Activated gamma-delta T cell (primary cell): ENCODE results near the gene RBFOX2.
"Not testable (repeated sequence)": the region's sequence is repeated elsewhere in the genome, so short reads cannot be mapped to it uniquely, and the experiment has no call there.

Source experiments
- DNase-seq: peaks from one replicate; lab custom pipeline; 2025; lab: John Stamatoyannopoulos, UW

Gene RBFOX2

DNA sequence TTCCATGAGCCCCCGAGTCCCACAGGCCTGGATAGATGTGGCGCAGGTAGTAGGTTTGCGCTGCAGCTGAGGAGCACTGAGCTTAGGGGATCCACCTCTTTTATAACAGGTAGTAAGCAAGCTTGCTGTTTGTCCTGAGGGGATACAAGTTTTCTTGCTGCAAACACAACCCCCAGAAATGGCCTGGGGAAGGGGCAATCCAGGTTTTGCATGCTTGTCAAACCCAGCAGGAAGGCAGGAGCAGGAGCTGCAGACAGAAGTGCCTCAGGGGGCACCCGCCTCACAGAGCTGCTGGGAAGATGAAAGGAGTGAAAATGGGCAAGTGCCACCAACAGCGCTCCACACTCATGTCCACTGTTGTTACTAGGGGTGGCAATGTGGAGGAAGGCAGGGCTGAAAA is 292.5 kb downstream of the RBFOX2 start:
- no peak for DNase-seq

DNA sequence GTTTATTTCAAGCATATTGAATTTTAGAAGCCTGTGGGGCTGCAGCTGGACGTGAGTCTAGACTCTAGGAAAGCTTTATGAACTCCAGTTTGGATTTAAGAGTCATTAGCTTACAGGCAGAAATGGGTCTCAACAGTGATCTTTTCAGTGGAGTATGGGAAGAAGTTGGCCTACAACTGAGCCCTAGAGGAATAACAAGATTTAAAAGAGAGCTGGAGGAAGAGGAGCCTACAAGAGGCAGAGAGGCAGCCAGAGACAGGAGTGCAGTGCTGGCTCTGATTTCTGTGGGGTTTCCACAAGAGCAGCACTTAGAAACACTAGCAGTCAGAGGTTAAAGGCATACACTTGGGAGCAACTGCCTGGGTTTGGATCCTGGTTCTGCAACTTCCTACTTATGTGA is 293.1 kb downstream of the RBFOX2 start:
- no peak for DNase-seq

DNA sequence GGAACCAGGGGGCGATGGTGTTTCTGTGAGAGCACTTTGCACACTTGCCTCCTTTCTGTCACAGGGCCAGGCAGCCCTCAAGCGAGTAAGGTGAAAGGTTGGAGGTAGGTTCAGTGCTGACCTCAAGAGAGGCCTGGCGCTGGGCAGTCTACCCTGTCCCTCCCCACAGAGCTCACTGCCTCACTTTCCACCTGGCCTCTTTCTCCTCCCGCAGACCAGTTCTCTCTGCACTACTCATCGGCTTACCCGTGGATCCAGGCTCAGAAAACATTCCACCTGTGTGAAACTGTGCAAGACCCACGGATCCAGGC is 294.2 kb downstream of the RBFOX2 start:
- DNase-seq, result no peak

DNA sequence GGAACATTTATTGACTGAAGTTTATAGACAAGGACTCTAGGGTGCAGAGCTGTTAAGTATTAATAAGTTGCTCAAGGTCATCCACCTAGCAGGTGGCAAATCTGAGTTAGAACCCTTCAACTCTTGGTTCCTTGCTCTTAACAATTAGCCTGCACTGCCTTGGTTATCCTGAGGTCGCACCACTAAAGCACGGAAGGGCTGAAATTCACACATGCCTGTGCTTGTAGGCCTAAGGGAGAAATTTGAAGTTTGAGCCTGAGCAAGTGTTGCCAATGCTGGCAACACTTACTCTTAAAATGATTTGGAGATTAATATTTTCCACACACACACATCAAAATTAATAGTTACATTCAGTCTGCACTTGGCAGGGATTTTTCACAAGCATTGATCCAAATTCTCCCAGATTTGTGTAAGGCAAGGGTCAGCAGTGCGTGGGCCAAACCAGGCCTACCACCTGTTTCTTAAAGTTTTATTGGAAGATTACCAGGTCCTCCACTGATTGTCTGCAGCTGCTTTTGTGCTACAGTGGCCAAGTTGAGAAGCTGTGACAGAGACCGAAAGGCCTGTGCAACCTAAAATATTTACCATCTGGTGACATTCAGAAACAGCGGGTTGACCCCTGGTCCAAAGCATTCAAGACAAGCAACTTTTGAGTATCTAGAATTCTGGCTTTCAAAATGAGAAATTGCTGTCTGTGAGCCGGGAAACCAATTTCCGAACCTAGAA is 294.7 kb downstream of the RBFOX2 start:
- DNase-seq, result no peak

DNA sequence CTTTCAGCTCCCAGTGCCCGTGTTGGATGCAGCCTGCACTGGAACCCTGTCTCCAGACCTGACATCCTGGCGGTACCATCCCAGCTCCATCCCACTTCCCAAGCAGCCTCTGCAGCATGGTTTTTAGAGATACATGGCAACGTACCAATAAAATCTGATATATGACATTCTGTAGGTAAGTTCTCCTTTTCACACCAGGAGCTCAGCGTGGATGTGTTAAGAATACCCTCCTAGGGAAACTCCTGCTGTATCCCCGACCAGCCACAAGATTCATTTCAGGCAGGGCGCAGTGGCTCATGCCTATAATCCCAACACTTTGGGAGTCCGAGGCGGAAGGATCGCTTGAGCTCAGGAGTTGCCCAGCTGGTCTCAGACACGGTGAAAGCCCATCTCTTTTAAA is 295.6 kb downstream of the RBFOX2 start:
- DNase-seq, result no peak

DNA sequence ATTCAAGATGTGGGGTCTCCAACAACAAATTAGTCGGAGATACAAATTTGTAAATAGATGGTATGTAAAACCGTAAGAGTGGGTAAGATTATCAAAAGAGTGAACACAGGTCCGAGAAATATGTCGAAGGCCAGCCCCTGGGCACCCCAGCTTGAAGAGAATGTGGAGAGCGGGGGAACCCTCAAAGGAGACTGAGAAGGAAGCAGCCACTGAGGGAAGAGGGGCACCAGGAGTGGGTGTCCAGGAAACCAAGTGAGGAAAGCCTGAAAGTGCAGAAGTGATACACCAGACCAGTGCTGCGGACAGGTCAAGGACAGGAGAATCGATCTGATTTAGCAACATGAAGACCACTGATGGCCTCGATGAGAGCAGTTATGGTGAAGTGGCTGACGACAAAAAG is 296.5 kb downstream of the RBFOX2 start:
- DNase-seq, result no peak

DNA sequence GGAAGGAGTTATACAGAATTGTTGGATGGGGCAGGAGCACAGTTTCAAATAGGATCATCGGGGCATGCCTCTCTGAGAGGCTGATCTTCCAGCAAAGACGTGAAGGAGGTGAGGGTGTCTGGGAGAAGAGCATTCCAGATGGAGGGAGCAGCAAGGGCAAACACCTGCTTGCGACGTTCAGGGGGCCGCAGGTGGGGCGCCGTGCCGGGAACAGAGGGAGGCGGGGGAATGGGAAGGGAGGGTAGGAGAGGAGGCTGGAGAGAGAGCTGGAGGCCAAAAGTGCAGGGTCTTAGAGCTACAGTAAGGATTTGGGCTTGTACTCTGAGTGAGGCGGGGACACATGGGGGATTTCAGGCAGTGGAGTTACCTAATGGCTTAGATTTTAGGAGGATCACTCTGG is 297.3 kb downstream of the RBFOX2 start:
- no peak for DNase-seq

DNA sequence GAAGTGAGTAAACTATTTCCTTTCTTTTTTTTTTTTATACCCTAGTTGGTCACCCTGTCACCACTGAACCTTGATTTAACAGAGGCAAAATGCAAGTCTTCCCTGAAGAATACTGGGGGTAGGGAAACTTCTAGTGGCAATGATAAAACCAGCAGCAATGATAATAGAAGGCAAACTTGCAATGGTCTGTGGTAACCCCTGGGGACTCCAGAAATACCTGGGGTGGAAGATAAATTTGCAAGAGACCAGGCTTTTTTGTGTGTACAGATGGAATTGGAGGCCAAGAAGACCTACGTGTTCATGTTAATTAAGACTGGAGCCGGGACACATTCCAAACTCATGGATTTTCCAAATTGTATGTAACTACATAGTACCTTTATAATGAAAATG is 299.3 kb downstream of the RBFOX2 start:
- no peak for DNase-seq

DNA sequence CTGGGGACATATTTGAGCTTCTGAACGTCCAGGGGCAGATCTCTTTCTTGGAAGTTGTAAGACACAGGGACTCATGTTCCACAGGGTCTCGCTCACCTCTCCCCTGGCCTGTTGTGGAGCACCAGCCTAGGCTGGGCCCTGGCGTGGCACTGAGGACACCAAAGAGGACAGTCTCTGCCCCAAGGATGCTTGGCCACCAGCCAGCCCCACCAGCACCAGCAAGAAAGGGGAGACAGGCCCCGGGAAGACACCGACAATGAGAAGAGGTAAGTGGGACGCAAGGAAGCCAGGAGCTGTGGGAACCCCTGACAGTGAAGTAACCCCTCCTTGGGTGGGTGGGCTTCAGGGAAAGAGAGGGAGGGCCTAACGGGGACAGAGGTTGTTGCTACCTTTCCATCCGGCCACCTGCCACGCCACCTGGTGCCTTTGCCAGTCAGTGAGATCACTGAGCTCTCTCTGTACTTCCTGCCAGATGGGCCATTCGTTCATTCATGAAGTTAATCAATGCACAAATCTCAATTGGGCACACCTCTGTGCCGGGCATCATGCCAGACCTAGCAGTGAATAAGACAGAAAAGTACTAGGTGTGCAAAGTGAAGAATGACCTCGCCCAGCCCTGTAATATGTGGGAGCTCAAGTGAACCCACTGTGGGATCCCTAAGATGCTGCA is 299.9 kb downstream of the RBFOX2 start:
- DNase-seq, result no peak

DNA sequence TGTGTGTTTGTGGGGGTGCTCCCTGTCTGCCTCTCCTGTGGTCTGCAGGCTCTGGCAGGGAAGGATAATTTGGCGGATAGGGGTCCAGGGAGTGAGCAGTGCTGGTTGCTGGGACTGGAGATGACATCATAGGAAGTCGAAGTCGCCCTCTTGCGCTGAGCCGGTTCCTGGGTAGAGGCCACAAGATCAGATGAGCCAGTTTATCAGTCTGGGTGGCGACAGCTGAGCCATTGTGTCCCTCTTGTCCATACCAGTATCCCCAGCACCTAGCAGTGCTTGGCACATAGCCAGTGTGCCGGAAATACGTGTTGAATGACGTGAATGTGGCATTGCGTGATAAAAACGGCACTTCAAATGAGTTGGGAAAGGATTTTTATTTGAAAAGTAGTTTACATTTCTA is 301.2 kb downstream of the RBFOX2 start:
- no peak for DNase-seq

DNA sequence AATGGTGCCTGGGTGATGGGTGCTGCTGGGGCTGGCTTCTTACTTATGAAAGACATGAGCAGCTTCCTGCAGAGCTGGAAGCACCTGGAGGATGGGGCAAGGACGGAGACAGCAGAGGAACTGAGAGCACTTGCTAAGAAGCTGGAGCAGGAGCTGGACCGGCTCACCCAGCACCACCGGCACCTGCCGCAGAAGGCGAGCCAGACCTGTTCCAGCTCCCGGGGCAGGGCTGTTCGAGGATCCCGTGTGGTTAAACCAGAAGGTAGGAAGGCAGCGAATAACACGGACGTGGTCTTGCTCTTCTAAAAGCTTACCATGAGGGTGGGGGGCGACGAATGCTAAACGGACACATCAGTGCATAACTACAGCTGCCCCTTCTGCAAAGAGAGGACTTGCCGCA is 301.7 kb downstream of the RBFOX2 start:
- no peak for DNase-seq

DNA sequence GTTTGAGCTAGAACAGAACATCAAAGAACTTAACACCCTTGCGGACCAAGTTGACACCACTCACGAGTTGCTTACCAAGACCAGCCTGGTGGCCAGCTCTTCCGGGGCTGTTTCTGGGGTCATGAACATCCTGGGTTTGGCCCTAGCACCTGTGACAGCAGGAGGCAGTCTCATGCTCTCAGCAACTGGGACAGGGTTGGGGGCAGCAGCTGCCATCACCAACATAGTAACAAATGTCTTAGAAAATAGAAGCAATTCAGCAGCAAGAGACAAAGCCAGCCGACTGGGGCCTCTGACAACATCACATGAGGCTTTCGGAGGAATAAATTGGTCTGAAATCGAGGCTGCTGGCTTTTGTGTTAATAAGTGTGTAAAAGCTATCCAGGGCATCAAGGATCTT is 302.2 kb downstream of the RBFOX2 start:
- DNase-seq, result no peak

DNA sequence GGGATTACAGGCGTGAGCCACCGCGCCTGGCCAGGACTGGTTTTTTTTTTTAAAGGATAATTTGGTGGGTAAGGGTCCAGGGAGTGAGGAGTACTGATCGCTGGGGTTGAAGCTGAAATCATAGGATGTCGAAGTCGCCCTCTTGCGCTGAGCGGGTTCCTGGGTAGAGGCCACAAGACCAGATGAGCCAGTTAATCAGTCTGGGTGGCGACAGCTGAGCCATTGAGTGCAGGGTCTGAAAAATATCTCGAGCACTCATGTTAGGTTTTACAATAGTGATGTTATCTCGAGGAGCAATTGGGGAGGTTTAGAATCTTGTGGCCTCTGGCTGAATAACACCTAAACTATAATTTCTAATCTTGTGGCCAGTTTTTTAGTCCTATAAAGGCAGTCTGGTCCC is 303.1 kb downstream of the RBFOX2 start:
- no peak for DNase-seq

DNA sequence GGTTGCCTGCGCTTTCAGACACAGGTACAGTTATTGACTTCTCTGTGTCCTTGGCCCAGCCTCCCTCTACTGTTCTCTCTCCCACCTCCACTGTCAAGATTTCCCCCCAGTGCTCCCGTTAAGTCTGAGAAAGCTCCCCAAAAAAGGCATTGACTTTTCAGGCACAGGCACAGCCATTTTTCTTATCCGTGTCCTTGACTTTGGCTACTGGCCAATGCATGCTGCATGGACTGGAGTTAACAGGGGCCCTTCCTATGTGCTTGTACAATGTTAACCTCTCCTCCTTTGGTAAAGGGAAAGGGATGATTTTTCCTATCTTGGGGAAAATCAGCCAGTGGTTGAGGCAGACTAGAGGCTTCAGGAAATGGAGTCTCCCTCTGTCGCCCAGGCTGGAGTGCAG is 306.7 kb downstream of the RBFOX2 start:
- DNase-seq, result no peak

DNA sequence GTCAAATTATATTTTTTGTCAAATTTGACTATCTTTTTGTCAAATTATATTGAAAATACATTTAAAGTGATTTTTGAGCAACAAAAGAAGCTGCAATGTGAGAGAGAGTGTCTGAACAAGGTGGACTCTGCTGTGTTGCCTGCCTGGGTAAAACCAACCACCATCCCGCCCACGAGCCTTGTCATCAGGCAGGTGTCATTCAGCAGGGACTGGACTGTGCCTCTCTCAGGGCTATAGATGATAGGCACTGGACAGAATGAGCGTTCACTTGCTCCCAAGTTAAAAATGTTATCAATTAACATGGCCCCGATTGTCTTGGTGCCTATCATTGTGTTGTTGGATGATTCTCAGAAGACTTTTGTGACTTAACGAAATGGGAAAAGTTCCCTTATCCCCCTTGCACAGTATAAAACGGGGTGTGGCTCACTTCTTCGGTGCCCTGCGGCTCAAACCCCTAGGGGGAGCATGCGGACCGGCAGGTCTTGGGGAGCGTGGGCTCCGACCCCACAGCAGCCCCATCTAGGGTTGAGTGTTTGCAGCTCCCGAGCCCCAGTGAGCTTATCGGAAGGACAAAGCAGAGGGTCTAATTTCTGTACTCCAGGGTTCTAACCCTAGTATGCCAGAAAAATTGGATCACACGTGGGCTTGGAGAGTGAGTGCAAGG is 309.3 kb downstream of the RBFOX2 start:
- DNase-seq, result no peak

DNA sequence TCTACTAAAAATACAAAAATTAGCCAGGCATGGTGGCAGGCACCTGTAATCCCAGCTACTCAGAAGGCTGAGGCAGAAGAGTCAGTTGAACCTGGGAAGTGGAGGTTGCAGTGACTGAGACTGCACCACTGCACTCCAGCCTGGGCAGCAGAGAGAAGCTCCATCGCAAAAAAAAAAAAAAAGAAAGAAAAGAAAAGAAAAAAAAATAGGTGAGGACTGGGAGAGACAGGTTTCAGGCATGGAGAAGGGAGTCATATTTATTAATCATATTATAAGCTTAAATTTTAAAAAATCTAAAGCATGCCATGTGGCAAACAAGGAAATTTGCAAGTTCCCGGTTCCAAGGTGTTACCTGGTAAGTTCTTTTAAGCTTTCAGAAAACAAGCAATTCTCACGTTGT is 311.1 kb downstream of the RBFOX2 start, which contains the start of gene APOL5:
APOL5 (plus strand) TSS at position 301 of the 400 bp plus-strand sequence; CDS start at position 301, 0 bp downstream.
- no peak for DNase-seq

DNA sequence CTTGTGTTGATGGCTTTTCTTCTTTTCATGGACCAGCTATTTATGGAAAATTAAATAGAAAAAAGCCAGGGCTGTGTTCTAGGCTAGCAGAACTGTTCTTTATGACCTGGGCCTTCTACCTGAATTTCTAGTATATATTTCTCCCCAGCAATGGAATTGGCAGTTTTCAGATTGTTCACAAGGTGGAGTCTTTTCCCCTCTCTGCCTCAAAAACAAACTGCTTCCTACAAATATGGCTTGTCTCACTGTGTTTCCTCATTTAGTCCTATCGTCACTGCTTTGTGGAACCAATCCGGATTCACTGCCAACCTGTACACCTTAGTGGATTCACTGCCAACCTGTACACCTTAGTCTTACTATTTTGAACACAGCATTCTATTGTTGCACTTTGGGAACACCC is 316.0 kb downstream of the RBFOX2 start:
- DNase-seq, result no peak

DNA sequence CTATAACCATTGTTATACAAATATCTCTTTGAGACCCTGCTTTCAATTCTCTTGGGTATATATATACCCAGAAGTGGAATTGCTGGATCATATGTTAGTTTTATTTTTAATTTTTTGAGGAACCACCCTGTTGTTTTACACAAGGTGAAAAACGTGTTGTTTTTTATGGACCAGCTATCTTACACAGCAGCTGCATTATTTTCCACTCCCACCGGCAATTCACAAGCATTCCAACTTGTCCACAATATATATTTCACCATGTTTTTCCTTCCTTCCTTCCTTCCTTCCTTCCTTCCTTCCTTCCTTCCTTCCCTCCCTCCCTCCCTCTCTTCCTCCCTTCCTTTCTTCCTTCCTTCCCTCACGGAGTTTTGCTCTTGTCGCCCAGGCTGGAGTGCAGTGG is 317.3 kb downstream of the RBFOX2 start:
- DNase-seq, result no peak

DNA sequence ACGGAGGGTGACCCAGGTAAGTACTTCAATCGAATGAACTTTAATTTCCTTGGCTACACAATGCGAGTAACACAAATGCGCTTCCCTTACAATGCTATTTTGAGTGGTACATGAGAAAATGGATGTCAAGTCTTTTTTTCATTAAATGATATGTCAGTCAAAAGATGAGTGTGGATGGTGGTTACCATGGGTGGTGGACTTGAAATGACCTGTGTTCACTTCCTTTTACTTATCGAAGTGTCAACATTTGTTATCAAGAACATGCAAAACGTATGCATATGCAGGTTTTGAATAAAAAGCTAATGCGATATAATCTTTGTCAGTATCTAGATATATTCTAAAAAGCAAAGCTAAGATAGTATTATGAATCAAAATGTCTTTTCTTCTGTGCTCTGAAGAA is 319.7 kb downstream of the RBFOX2 start:
- DNase-seq, result no peak

DNA sequence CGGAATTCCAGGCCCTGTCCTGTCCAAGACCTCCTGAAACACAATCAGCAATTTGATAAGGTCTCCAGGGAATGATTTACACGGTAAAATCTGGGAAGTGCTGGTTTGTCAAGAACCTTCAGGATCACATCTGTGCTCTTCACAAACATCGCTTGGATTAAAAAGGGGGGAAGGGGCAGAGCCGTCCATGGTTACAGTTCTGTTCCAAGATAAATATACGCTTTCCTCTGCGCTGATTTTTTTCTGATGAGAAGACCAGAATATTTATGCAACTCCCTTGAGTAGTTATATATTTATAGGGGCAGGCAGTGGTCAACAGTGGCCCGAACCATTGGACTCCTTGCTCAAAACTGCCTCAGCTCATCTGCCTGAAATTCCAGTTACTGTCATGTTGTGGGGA is 320.2 kb downstream of the RBFOX2 start:
- no peak for DNase-seq

DNA sequence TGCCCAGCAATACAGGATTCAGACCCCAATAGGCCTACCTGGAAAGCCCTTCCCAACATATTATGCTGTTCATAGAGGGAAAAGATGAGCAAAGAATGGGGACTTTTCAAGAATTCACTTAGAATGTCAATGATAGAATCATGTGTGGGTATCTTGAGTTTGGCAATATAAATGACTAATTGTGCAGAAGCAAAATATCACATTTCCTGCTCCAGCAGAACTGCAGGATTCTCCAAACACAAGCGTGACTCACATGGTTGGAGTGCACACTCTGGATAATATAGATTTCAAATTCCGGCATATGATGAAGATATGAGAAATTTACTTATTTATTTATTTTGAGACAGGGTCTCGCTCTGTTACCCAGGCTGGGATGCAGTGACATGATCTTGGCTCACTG is 323.5 kb downstream of the RBFOX2 start:
- no peak for DNase-seq

DNA sequence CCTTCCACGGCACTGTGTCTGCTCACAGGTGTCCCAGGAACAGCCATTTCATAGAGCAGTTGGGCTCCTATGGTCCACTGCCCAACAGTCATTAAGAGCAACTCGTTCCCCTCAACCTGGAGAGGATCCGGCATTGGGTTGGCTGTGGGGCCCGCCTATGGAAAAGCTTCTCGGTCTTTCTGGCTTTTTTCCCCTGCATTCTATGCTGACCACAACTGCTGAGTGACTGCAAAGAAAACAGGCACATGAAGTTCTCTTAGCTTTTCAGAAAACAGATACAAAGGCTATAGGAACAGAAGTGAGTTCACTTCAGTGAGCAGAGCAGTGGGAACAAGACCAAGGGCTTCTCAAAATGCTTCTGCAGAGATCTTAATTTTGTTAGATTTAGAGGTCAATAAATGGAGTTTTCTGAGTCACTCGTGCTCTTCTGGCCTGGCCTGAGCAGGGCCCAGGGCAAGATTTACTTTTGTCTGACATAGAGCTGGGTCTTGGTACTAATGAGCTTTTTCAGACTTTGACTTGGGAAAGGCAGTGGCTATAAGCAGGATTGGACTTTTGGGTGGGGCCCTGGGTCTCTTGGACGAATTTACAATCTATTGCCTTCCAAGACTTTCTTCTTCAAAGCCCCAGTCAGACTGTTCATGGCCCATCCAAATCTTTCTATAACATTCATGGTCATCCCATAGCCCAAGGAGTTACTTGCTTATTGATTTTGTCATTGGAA is 324.6 kb downstream of the RBFOX2 start:
- no peak for DNase-seq

DNA sequence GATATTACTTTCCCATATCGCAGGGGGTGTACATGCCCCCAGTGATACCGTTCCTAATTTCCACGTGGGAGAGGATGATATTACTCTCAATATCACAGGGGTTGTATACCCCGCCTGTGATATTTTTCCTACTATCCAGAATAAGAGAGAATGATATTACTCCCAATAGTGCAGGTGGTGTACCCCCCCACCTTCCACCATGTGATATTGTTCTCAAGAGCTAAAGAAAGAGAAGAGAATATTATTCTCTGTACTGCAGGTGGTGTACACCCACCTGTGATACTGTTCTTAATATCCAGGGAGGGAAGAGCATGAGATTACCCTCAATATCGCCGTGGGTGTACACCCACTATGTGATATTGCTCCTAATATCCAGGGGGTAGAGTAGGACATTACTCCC is 328.8 kb downstream of the RBFOX2 start:
- DNase-seq, result not testable (repeated sequence)
